ENCODE results near the gene AFMID. TPM values are rescaled to one million over a fixed set of nuclear protein-coding genes. Genes with fewer than 3 reads are reported as not detected.
A peak's percentile ranks its signal among the peaks of the same experiment; 100 is the strongest.

AFMID gene
- total and polyA plus RNA-seq, 2 experiments from 2014 or later, result 38.0 to 47.5 TPM

DNA sequence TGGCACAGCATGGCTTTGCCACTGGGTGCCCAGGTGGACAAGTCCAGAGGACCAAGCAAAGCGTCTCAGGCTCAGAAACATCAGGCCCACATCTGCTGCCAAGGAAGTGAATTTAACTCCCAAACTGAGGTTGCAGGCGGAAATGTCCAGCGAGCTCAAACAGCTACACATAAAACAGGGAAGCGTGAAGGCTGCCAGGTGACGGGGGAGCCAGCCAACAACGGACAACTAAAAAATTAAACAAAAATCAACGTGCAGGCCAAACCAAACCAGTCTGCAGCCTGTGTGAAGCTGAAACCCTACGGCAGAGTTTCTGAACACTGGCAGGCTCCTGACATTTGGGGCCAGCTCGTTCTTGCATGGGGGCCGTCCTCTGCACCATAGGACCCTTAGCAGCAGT is 2.8 kb upstream of the AFMID start:
- Histone ChIP-seq H3K9me2 (ENCODE audit: insufficient read depth) (0 out of 2 replicates have a peak, but pooled peaks cover 4% of the 10 kb centered on the region), H3K27ac (ENCODE audit: low read depth) (no peak overlapping the region), H3K27me3 (ENCODE audit: insufficient read depth) (no peaks in the 10 kb centered on the region), H2AFZ (no peak overlapping the region), H3K4me2 (no peak overlapping the region), H3K4me3 (no peak overlapping the region), H3F3A (replicated peaks; ENCODE audit: low read depth) (peaks cover 7% of the 10 kb centered on the region; the same call in 1 of the 2 replicates), H3K4me1 (ENCODE audit: insufficient read depth) (peaks cover 9% of the 10 kb centered on the region; the same call in 1 of the 2 replicates), H3K79me2 (replicated peaks; ENCODE audit: insufficient read depth) (peaks cover 46% of the 10 kb centered on the region), H3K36me3 (ENCODE audit: insufficient read depth) (peaks cover 38% of the 10 kb centered on the region), H4K20me1 (replicated peaks; ENCODE audit: insufficient read depth) (peaks cover 26% of the 10 kb centered on the region)
- H3K36me3 Mint-ChIP-seq (ENCODE audit: low read depth), result peaks cover 57% of the 10 kb centered on the region
- TF ChIP-seq ZNF462 (CRISPR knock-in tag; IDR thresholded peaks at IDR 0.05), result no peak
- no peak for TF ChIP-seq POLR2AphosphoS5 (IDR thresholded peaks at IDR 0.05; ENCODE audit: low read depth)
- no peak for TF ChIP-seq EZH2phosphoT487 (IDR thresholded peaks at IDR 0.05; ENCODE audit: unreplicated experiment)
- TF ChIP-seq, protein P1, sequence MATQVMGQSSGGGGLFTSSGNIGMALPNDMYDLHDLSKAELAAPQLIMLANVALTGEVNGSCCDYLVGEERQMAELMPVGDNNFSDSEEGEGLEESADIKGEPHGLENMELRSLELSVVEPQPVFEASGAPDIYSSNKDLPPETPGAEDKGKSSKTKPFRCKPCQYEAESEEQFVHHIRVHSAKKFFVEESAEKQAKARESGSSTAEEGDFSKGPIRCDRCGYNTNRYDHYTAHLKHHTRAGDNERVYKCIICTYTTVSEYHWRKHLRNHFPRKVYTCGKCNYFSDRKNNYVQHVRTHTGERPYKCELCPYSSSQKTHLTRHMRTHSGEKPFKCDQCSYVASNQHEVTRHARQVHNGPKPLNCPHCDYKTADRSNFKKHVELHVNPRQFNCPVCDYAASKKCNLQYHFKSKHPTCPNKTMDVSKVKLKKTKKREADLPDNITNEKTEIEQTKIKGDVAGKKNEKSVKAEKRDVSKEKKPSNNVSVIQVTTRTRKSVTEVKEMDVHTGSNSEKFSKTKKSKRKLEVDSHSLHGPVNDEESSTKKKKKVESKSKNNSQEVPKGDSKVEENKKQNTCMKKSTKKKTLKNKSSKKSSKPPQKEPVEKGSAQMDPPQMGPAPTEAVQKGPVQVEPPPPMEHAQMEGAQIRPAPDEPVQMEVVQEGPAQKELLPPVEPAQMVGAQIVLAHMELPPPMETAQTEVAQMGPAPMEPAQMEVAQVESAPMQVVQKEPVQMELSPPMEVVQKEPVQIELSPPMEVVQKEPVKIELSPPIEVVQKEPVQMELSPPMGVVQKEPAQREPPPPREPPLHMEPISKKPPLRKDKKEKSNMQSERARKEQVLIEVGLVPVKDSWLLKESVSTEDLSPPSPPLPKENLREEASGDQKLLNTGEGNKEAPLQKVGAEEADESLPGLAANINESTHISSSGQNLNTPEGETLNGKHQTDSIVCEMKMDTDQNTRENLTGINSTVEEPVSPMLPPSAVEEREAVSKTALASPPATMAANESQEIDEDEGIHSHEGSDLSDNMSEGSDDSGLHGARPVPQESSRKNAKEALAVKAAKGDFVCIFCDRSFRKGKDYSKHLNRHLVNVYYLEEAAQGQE (IDR thresholded peaks at IDR 0.05; ENCODE audit: unreplicated experiment), result no peak
- no peak for TF ChIP-seq CTCF (conservative IDR thresholded peaks at IDR 0.05; ENCODE audit: low read depth in 2 of 2)
- no peak for TF ChIP-seq NANOG (IDR thresholded peaks at IDR 0.05; ENCODE audit: borderline replicate concordance)
- TF ChIP-seq, protein P2, sequence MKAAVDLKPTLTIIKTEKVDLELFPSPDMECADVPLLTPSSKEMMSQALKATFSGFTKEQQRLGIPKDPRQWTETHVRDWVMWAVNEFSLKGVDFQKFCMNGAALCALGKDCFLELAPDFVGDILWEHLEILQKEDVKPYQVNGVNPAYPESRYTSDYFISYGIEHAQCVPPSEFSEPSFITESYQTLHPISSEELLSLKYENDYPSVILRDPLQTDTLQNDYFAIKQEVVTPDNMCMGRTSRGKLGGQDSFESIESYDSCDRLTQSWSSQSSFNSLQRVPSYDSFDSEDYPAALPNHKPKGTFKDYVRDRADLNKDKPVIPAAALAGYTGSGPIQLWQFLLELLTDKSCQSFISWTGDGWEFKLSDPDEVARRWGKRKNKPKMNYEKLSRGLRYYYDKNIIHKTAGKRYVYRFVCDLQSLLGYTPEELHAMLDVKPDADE (IDR thresholded peaks at IDR 0.05), result no peak
- TF ChIP-seq JUNB (IDR thresholded peaks at IDR 0.05; ENCODE audit: unreplicated experiment), result no peak
- TF ChIP-seq CREB1 (CRISPR knock-in tag; IDR thresholded peaks at IDR 0.05; ENCODE audit: low read depth), result no peak
- no peak for TF ChIP-seq STAT1 (IDR thresholded peaks at IDR 0.05; ENCODE audit: unreplicated experiment)
- TF ChIP-seq EZH2 (IDR thresholded peaks at IDR 0.05; ENCODE audit: low read depth, unreplicated experiment), result no peak
- TF ChIP-seq ZNF331 (CRISPR knock-in tag; IDR thresholded peaks at IDR 0.05; ENCODE audit: low read depth), result no peak
- TF ChIP-seq ZNF114 (CRISPR knock-in tag; IDR thresholded peaks at IDR 0.05), result no peak
- peak overlapping the region; percentile 43; the same call in 1 of the 3 replicates for H3K4me3 Mint-ChIP-seq
- H3K27ac Mint-ChIP-seq, result no peak overlapping the region
- ATAC-seq (no peak), DNase-seq (ENCODE audit: low spot score) (no peak)
- peaks cover 3% of the 10 kb centered on the region for H3K27me3 Mint-ChIP-seq (ENCODE audit: insufficient read depth, low read depth, poor library complexity)
- no peaks in the 10 kb centered on the region; the same call in 2 of the 3 replicates for H3K9me3 Mint-ChIP-seq
- H3K4me1 Mint-ChIP-seq, result peaks cover 15% of the 10 kb centered on the region
